Effector CD4-positive, alpha-beta T cell (primary cell): ENCODE data around the gene KRT37.
"Not testable (repeated sequence)": the region's sequence is repeated elsewhere in the genome, so short reads cannot be mapped to it uniquely, and the experiment has no call there.

Experiments
- DNase-seq: peaks from one replicate; pipeline ENCODE4 v3.0.0-alpha.2; 2020

The KRT37 gene

DNA sequence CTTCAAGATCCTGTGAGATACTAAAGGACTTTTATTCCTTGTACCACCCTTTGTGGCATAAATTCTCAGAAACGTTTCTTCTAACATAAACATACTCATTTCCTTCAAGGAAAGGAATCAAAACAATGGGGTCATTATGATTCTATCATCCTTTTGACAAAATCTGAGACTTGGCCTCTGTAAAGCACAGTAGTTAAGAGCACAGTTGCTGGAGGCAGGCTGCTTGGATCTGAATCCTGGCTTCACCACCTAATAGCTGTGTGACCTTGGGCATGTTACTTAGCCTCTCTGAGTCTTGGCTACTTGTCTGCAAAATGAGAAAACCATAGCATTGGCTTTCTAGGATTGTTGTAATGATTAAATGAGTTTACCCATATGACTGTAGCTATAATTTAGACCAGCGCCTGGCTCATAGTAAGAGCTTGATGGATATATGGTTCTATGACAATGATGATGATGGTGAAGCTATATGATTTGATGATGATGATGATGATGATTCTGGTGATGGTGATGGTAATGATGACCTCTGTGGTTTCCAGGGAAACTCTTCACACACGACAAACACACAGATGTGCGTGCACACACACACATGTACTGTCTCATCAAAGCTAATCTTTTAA is 20.9 kb downstream of the KRT37 start:
- DNase-seq: no peak

DNA sequence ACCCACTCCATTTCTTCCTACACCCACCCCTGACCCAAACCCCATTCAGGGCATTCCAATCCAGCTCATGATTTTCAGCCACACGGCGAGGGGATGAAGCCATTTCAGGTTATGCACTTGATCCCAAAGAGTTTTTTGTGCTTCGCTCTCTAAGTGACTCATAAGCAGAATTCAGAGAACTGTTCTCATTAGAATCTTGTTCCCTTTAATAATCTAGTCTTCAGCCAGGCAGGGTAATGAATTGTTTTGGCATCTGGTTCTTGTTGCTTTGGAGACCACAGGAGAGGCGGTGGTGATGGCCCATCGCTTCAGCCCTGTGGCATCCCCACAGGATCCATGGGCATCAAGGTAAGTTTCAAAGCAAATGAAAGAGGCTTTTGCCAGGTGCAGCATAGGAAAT is 22.2 kb downstream of the KRT37 start:
- DNase-seq: no peak

DNA sequence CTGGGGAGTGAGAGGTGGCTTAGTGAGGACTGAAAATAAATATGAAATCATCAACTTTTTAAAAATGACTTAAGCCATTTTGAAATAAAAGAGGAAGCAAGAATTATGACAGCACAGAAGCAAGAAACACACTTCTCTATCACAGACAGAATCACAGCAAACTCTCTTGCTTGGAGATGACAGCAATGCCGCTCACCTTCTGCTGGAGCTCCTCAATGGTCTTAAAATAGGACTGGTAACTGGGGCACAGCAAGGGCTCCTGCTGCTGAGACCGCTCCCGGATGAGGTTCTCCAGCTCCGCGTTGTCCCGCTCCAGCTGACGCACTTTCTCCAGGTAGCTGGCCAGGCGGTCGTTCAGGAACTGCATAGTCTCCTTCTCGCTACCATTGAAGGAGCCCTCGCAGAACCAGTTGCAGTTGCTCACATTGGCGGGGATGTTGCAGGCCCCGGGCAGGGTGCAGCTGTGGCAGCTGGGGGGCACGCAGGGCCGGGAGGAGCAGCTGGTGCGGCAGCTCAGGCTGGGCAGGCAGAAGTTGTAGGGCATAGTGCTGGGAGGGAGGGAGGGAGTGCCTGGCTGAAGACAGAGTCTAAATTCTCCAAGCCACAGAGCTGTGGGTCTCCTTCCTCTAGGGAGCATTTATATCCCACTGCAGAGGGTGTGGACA is 27.3 kb downstream of the KRT37 start, which contains the start of gene KRT31:
KRT31 (minus strand) TSS at position 613 of the 665 bp plus-strand sequence; CDS start at position 544, 69 bp downstream.
- no peak for DNase-seq

DNA sequence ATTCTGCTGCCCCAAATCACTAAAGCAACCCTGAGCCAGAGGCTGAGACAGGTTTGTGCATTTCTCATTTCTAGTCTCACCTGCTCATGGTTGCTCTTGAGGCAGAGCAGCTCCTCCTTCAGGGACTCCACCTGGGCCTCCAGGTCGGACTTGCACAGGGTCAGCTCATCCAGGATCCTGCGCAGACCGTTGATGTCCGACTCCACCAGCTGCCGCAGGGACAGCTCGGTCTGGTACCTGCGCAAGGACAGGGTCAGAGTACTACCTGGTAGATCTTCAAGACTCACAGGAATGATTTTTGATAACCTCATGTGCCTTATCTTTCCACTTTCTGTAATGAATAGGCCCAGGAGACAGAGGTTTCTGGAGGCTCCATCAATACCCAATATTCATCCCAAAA is 28.0 kb downstream of the KRT37 start:
- DNase-seq: no peak

DNA sequence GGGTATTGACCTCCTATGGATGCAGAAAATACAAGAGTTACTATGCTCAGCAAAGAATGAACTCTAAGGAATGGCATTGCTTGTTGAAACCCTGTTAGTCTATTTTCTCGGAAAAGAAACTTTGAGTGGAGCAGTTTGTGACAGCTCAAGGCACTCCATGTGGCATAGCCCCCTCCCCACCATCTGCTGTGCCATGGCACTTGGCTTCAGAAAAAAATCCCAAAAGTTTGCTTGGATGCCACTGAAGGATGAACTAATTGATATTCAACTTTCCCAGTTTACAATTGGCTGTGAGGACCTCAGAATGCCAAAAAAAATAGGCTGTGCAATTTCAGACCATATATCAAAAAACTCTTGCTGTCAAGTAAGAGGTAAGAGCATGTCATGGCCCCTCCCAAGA is 28.8 kb downstream of the KRT37 start:
- DNase-seq: no peak

DNA sequence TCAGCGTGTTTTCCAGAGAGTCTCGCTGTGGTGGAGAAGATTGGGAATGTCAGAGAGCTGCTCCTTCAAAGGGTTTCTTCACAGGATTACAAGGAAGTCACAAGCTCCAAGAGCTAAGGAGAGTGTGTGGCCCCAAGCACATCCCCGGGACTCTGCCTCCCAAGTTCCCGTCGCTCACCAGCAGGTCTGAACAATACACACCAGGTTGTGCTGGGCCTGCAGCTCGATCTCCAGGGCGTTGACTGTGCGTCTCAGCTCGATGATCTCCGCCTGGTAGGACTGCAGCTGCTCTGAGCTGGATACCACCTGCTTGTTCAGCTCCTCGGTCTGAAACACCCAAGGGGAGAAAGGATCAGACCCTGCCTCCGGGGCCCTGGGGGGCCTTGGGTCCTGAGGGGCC is 29.3 kb downstream of the KRT37 start:
- not testable (repeated sequence) for DNase-seq

DNA sequence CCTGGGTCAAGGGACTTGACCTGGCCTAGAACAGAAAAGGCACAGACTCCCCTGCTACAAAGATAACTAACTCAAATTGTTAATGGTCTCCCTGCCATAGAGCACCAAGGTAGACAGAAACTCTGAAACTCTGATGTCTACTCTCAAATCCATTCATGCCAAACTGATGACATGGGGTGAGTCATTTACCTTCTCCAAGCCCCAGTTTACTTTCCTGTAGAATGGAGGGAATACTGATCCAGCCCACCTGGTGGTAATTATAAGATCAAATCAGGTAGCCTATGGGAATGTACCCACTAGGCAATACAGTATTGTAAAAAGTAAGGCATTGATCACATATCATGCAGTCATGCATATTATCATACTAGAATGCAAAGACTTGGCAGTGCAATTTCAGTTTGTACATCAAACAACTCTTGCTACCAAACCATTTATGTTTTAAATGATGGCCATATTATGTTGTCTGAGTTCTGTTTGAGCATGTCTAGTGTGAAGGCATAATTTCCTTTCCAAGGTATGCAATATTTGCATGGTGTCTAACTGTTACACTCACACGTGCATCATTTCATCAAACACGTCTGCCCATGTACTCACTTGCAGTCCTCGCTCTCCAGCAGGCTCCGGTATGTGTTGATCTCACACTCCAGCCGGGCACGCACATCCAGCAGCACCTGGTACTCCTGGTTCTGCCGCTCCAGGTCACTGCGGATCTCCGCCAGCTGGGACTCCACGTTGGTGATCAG is 30.0 kb downstream of the KRT37 start:
- no peak for DNase-seq

DNA sequence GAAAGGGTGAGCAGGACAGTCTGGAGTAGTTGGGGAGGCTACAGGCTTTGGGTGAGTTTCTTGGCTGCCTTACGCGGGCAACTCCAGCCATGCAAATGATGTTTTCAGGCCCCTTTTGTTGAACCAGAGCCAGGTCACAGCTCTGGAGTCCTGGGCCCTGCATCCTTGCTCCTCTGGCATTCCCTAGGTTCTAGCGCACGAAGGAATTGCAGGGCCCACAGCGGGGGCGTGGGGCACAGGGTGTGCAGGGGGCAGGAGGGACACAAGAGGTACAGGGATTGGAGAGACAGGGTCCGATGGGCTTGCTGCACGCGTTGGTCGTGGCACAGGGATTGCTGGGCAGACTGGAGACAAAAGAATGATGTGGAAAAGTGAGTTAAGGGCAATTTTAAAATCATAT is 30.6 kb downstream of the KRT37 start:
- DNase-seq: no peak

DNA sequence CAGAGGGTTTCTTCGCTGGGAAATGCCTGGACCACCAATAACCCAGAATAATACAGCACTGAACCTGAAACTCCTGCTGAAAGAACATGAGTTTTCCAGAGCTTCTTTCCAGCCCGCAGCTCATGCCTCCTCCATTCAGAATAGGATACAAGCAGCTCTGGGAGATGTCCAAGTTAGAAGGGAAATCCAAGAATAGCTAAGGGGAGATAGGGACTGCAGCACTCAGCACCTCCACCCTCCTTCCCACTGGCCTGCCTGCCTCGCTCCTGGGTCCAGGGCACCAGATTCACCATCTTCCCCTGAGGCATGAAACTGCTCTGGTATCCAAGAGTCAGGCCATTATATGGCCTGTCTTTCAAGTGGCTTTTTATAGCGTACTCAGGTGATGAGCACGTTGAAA is 31.1 kb downstream of the KRT37 start:
- no peak for DNase-seq

DNA sequence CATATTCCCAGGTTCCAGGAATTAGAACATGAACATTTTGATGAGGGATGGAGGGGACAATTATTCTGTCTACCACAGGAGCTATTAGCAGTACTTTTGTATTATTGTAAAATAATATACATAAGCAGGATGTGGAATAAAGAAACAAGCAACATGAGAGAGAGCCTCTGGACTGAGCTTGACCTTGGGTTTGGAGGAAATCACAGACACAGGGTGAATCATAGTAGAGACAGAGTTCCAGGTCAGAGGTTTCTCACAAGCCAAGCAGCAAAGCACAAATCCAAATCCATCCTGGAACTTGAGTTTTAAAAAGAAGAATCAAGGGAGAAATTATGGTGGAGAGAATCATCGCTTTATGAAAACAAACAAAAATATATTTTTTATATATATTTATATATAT is 32.1 kb downstream of the KRT37 start:
- DNase-seq: no peak

DNA sequence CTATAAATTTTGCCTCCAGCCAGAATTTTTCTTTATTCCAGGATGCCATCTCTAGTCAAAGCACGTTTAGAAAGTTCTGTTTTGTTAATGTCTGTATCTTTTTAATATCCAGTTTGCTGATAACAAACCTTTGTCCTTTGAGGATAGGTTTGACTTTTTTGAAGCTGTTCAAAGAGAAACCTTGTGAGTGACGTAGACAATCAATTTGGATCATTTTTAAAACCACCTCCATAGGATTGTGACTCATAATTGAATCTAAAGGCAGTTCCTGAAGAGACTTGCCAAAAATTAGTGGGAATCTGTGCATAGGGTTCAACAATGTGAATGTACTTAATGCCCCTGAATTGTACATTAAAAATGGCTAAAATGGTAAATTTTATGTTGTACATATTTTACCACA is 32.9 kb downstream of the KRT37 start:
- DNase-seq: no peak

DNA sequence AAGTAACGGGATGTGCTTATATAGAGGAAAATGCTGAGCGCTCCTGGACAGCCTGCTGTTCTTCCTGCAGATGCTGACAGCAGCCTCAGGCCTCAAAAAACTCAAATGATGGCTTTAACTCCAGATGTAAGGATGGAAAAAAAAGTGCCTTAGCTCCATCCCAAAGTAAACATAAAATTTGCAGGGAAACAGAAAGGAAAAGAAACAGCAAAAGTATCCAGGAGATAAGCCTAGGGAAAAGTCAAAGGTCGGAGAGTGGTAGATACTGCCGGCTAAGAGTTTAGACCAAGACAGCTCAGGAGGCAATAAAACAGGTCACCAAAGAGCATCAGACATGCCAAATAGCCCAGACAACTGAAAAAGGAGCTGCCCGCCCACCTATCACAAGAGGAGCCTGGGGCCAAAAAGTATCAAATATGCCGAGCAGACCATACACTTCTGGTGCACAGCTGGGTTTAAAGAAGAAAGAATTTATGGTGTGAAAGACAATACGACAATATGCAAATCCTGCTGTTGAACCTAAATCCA is 33.9 kb downstream of the KRT37 start:
- DNase-seq: no peak

DNA sequence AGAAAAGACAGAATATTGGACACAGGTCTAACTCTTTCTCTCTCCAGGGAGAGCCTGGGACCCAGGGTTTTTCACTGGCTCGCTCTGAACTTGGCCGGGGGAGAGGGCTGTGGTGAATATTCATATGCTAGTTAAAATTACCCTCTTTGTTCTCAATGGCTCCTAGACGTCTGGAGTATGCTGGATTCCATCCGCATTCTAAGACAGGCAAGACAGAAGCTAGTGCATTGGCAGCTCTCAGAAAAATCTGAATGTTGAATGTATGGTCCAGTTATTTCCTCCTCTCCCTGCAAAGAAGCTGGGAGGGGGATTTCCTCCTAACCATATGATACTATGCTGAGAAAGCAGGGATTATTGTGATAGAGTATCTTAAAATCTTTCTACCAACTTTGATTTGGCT is 36.7 kb downstream of the KRT37 start:
- DNase-seq: no peak

DNA sequence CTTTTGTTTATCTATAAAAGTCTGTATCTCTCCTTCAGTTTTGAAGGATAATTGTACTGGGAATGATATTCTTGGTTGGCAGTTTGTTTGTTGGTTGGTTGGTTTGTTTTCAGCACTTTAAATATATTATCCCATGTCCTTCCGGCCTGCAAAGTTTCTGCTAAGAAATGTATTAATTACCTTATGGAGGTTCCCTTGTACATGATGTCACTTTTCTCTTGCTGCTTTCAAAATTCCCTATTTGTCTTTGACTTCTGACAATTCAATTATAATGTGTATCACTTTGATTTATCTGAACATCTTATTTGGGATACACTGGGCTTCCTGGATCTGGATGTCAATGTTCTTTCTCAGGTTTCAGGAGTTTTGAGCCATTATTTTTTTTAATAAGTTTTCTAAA is 38.2 kb downstream of the KRT37 start:
- DNase-seq: no peak

DNA sequence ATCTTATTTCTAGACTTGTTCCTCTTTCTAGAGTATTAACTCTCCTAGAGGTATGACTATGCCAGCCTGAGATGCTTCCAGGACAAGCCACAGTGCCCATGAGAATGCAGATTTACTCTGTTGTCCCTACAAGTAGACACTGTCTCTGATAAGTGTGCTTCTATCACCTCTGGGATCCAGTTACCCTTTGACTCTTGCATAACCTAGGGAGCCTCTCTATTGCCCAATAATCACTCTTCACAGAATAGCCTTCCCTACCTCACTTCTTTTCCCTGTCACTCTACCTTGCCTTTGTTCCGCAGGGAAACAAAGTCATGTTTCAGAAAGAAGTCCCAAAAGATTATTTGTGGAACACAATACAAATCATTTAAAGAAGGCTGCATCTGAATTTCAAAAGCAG is 40.7 kb downstream of the KRT37 start:
- no peak for DNase-seq

DNA sequence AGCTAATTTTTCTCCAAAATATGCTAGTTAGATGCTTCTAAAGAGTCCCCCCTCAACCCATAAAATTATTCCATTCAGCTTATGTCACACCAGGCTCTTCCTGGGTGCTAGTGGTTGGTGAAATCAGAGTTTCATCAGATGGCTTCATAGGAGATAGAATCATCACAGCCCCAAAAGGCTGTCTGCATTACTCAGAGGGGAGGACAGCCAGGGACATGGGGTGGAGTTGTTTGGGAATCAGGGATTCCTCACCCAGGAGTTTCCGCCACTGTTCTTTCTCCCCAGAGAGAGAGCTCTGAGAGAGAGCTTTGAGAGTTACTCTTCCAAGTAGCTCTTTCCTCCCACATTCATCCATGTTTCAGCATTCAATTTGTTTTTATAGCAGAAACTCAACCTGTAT is 42.0 kb downstream of the KRT37 start:
- no peak for DNase-seq

DNA sequence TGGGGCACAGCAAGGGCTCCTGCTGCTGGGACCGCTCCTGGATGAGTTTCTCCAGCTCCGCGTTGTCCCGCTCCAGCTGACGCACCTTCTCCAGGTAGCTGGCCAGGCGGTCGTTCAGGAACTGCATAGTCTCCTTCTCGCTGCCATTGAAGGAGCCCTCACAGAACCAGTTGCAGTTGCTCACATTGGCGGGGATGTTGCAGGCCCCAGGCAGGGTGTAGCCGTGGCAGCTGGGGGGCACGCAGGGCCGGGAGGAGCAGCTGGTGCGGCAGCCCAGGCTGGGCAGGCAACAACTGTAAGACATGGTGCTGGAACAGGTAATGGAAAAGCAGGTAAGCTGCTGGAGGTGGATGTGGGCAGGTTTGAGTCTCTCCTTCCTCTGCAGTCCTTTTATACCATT is 42.4 kb downstream of the KRT37 start, which contains the start of gene KRT34:
KRT34 (minus strand) TSS at position 364 of the 400 bp plus-strand sequence; CDS start at position 304, 60 bp downstream.
- DNase-seq: not testable (repeated sequence)

DNA sequence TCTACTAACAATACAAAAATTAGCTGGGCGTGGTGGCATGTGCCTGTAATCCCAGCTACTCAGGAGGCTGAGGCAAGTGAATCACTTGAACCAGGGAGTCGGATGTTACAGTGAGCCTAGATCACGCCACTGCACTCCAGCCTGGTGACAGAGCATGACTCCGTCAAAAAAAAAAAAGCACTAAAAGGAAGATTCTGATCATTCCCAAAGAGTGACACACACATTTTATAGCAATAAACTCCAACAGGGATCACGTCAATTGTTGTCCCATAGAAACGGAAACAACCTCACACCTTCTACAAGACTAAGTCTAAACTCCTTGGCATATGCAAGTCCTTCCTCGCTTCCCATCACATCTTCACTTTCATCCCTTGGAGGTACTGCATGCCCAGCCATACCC is 44.3 kb downstream of the KRT37 start:
- not testable (repeated sequence) for DNase-seq

DNA sequence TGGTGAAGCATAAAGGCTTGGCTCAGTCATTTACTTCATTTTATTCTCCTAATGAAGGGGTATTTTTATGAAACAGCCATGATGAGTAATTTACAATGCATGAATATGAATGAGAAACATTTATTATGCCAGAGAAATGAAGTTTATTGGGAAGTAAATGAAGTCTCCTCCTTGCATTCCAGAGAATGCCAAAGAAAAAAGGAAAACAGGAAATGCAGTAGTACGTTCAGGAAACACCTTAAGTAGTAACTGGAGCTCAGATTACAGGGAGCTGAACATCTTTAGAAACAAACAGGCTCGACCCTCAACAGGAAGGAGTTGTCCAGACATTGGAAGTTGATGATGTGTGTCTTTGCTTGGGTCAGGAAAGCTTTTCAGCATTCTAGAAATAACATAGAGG is 46.8 kb downstream of the KRT37 start:
- DNase-seq: no peak
